Activated T-cell treated with anti-CD3 and anti-CD28 coated beads, Interleukin-2, amount 50 U/mL, for 72 hours (primary cell): ENCODE results near the gene RBFOX2. TPM values are rescaled to one million over a fixed set of nuclear protein-coding genes. Genes with fewer than 3 reads are reported as not detected.
"Not testable (repeated sequence)": the region's sequence is repeated elsewhere in the genome, so short reads cannot be mapped to it uniquely, and the experiment has no call there.

ENCODE experiments used
- ATAC-seq, 2 donors: fragments of 150-1000 bp; cut with Tn5 transposase; replicated peaks in 1 of 2; 2 replicates each; pipeline ENCODE4 v1.10.0; 2021; ENCODE audit warnings: moderate library complexity in 2 of 2, mild to moderate bottlenecking in 1 of 2
- DNase-seq, 2 donors: peaks; one replicate each; pipeline ENCODE4 v3.0.0; 2021 to 2022; ENCODE audit warnings: mixed read lengths in 1 of 2
- H3K27ac Mint-ChIP-seq: one replicate; pipeline ENCODE4 v1.8.0; 2022; ENCODE audit warnings: mild to moderate bottlenecking, moderate library complexity, mixed read lengths
- H3K27me3 Mint-ChIP-seq: one replicate; pipeline ENCODE4 v1.8.0; 2022; ENCODE audit warnings: low read depth, mixed read lengths
- H3K36me3 Mint-ChIP-seq, 2 donors: one replicate each; pipeline ENCODE4 v1.8.0; 2022; ENCODE audit warnings: mixed read lengths in 2 of 2, mild to moderate bottlenecking in 1 of 2; ENCODE audit not compliant: insufficient read depth in 2 of 2
- H3K4me1 Mint-ChIP-seq: one replicate; pipeline ENCODE4 v1.8.0; 2022; ENCODE audit warnings: low read depth, mixed read lengths
- H3K4me3 Mint-ChIP-seq, 2 donors: one replicate each; pipeline ENCODE4 v1.8.0; 2022; ENCODE audit warnings: mild to moderate bottlenecking in 2 of 2, mixed read lengths in 2 of 2, moderate library complexity in 2 of 2
- H3K9me3 Mint-ChIP-seq, 2 donors: one replicate each; pipeline ENCODE4 v1.8.0; 2022; ENCODE audit warnings: mixed read lengths in 2 of 2
- total RNA-seq, 2 donors: library from RNA; stranded (reverse); gene quantifications; one replicate each; pipeline ENCODE4 v1.2.3, GENCODE V29; 2022

Gene RBFOX2
- total RNA-seq, 2 donors from 2014 or later, result 2.3 to 4.4 TPM

DNA sequence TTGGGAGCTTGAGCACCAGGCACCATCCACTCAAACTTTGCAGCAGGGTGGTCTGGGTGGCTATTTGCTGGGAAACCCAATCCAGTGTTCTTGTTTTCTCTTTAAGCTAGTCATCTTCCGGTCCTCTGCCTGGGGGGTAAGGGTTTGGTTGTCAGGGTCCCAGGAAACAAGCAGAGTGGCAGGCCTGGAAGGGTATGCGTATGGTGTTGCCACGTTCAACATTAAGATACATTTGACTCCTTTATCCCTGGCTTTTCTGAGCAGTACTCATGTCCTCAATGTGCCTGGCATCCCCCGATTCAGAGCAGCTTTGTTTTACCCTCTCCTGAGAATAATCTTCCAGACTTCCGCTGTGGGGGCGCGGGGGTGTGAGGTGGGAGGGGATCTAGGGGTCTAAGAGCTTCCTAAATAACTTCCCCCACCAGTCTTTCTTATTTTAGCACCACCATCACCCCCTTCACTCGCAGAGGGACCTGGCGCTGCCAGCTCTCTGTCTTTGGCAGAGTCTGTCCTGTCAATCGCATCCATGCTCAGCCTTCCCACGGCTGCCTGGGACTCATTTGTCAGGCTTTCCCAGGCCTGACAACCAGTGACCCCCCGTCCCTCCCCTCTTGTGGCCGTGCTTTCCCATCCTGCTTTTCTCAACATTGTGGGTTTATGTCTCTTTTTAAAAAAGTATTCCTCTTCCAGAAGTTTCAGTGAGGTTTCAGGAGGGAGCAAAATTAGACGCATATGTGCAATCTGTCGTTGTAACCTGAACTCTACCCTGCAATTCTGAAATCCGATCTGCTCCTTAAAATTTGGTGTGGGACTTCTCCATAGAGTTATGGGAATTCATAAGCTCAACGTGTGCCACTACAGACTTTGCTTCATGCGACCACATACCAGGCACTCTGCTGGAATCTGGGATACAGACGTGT, 27.0 kb upstream of the RBFOX2 start:
- no peak overlapping the region for H3K4me3 Mint-ChIP-seq
- ATAC-seq (no peak), DNase-seq (no peak)
- H3K27ac Mint-ChIP-seq, result no peak overlapping the region
- H3K27me3 Mint-ChIP-seq, result peaks cover 7% of the 10 kb centered on the region
- H3K36me3 Mint-ChIP-seq, result no peaks in the 10 kb centered on the region
- H3K4me1 Mint-ChIP-seq, result peaks cover 14% of the 10 kb centered on the region
- H3K9me3 Mint-ChIP-seq, result peaks cover 0 to 2% of the 10 kb centered on the region in 2 donors

- not testable (repeated sequence) for H3K4me3 Mint-ChIP-seq, H3K9me3 Mint-ChIP-seq, H3K27me3 Mint-ChIP-seq, H3K36me3 Mint-ChIP-seq, ATAC-seq, DNase-seq, H3K27ac Mint-ChIP-seq
- peaks cover 14% of the 10 kb centered on the region for H3K4me1 Mint-ChIP-seq
These were observed 25.8 kb upstream of the RBFOX2 start for GRCh38 chr22:36054446-36054845.

DNA sequence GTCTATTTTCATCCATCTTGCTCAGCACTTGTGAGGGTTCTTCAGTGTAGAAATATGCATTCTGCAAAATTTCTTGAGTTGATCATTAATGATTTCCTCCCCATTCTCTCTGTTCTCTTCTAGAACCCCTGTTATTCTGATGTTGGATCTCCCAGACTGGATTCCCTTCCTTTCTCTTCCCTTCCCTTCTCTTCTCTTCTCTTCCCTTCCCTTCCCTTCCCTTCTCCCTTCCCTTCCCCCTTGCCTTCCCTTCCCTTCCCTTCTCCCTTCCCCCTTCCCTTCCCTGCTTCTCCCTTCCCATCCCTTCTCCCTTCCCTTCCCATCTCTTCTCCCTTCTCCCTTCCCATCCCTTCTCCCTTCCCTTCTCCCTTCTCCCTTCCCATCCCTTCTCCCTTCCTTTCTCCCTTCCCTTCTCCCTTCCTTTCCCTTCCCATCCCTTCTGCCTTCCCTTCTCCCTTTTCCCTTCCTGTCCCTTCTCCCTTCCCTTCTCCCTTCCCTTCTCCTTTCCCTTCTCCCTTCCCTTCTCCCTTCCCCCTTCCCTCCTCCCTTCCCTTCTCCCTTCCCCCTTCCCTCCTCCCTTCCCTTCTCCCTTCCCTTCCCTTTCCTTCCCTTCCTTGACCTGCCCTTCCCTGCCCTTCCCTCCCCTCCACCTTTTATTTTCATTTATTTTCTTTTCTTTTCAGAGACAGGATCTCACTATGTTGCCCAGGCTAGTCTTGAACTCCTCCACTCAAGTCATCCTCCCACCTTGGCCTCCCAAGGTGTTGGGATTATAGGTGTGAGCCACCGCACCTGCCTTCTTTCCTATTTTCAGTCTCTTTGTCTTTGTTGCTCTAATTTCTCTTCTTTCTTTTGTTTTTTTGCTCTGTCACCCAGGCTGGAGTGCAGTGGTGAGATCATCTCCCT, 24.9 kb upstream of the RBFOX2 start:
- no peak for DNase-seq
- peaks cover 0 to 2% of the 10 kb centered on the region in 2 donors for H3K9me3 Mint-ChIP-seq
- H3K27me3 Mint-ChIP-seq, result peaks cover 7% of the 10 kb centered on the region
- ATAC-seq, result no peak
- no peak overlapping the region for H3K4me3 Mint-ChIP-seq
- no peaks in the 10 kb centered on the region for H3K36me3 Mint-ChIP-seq
- peaks cover 14% of the 10 kb centered on the region for H3K4me1 Mint-ChIP-seq
- H3K27ac Mint-ChIP-seq, result no peak overlapping the region

- H3K9me3 Mint-ChIP-seq, result peaks cover 0 to 2% of the 10 kb centered on the region in 2 donors
- no peaks in the 10 kb centered on the region for H3K36me3 Mint-ChIP-seq
- H3K4me3 Mint-ChIP-seq, result peak overlapping the region in 1 of 2 donors; percentile 33
- ATAC-seq (peak; percentile 72 to 93), DNase-seq (peak; percentile 16 to 23)
- peaks cover 7% of the 10 kb centered on the region for H3K27me3 Mint-ChIP-seq
- H3K4me1 Mint-ChIP-seq, result peaks cover 14% of the 10 kb centered on the region
- peak overlapping the region; percentile 38 for H3K27ac Mint-ChIP-seq
These were observed 23.9 kb upstream of the RBFOX2 start for GRCh38 chr22:36052505-36052941.

GRCh38 chr22:36049678-36049997, 21.0 kb upstream of the RBFOX2 start:
- ATAC-seq (no peak), DNase-seq (no peak)
- Mint-ChIP-seq H3K36me3 (no peaks in the 10 kb centered on the region), H3K27ac (no peak overlapping the region), H3K4me1 (peaks cover 9% of the 10 kb centered on the region), H3K9me3 (no peaks in the 10 kb centered on the region), H3K4me3 (no peak overlapping the region), H3K27me3 (no peaks in the 10 kb centered on the region)

DNA sequence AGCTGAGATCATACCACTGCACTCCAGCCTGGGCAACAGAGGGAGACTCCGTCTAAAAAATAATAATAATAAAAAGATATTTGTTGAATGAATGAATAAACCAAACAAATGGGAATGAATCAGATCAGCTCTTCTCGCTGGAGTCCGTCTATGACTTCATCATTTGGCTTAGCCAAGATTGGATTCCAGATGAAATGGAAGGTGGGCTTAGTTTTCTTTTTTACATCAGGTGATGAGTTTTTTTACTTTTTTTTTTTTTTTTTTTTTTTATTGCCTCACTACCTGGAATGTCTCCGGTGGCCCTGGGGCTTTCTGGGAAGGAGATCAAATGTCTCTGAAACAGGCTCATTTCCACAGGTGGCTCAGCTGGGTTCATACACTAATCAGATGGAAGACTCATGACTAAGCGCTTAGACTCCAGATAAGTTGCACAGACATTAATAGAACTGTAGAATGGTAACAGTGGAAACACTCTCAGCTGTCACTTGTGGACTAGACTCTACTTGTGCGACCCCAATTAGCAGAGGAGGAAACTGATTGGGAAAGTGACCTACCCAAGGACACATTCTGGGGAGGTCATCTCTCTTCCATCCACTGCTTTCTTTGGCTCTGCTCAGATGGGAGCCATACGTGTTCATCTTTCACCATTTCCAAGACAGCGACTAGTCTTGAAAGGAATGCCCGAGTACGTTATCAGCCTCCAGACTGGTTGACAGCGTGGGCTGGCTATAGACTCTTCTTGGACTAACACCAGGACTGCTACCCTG, 20.5 kb upstream of the RBFOX2 start:
- no peaks in the 10 kb centered on the region for H3K27me3 Mint-ChIP-seq
- ATAC-seq (no peak), DNase-seq (no peak)
- no peak overlapping the region for H3K27ac Mint-ChIP-seq
- no peaks in the 10 kb centered on the region for H3K36me3 Mint-ChIP-seq
- H3K4me3 Mint-ChIP-seq, result no peak overlapping the region
- no peaks in the 10 kb centered on the region for H3K9me3 Mint-ChIP-seq
- peaks cover 9% of the 10 kb centered on the region for H3K4me1 Mint-ChIP-seq

DNA sequence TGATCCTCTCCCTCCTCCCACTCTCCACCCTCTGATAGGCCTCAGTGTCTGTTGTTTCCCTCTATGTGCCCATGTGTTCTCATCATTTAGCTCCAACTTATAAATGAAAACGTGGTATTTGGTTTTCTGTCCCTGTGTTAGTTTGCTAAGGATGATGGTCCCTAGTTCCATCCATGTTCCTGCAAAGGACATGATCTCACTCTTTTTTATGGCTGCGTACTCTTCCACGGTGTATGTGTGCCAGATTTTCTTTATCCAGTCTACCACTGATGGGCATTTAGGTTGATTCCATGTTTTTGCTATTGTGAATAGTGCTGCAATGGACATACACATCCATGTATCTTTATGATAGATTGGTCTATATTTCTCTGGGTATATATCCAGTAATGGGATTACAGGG, 15.9 kb upstream of the RBFOX2 start:
- H3K4me1 Mint-ChIP-seq, H3K27ac Mint-ChIP-seq, H3K4me3 Mint-ChIP-seq, H3K36me3 Mint-ChIP-seq, H3K27me3 Mint-ChIP-seq, DNase-seq, H3K9me3 Mint-ChIP-seq, ATAC-seq: not testable (repeated sequence)

DNA sequence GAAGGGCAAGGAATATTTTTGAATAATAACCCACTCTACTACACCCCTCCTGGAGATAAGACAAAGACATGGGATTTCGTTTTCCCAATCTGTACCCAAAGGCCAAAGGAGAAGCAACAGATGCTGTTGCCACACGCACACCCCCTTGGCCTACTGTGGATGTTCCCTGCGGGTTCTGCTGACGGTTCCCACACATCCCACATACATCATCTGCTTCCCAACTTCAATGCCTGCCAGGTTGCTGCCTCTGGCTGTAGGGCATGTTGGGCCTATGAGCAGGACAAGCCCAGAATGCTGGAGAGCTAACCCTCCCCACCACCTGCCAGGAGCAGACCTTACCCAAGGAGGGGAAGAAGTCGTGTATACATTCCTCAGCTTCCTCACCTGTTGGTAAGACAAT, 13.6 kb upstream of the RBFOX2 start:
- Mint-ChIP-seq H3K9me3 (no peaks in the 10 kb centered on the region), H3K4me1 (no peaks in the 10 kb centered on the region), H3K36me3 (no peaks in the 10 kb centered on the region), H3K27me3 (peaks cover 17% of the 10 kb centered on the region), H3K27ac (no peak overlapping the region), H3K4me3 (no peak overlapping the region)
- no peak for DNase-seq
- ATAC-seq, result no peak

DNA sequence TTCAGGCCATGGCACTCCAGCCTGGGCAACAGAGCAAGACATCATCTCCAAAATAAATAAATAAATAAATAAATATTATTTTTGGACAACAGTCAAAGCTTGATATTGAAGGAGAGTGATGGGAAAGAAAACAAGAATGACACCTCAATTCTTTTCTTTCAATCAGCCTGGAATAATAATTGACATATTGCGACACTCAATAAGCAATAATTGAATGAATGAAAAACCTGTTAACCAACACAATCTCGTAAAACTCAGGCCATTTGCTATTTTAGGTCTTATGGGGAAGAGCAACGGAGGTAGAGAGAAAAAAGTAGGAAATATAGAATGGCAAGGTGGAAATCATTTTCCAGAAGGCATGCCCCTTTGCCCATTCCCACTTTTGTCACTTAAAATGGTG, 10.5 kb upstream of the RBFOX2 start:
- Mint-ChIP-seq H3K4me1 (no peaks in the 10 kb centered on the region), H3K27ac (no peak overlapping the region), H3K36me3 (no peaks in the 10 kb centered on the region), H3K4me3 (no peak overlapping the region), H3K27me3 (peaks cover 30% of the 10 kb centered on the region), H3K9me3 (no peaks in the 10 kb centered on the region)
- DNase-seq, result no peak
- ATAC-seq, result no peak

GRCh38 chr22:36037102-36037758, 8.6 kb upstream of the RBFOX2 start:
- Mint-ChIP-seq H3K27ac (no peak overlapping the region), H3K9me3 (no peaks in the 10 kb centered on the region), H3K4me1 (no peaks in the 10 kb centered on the region), H3K36me3 (no peaks in the 10 kb centered on the region), H3K27me3 (peaks cover 35% of the 10 kb centered on the region), H3K4me3 (no peak overlapping the region)
- no peak for ATAC-seq
- DNase-seq, result no peak

GRCh38 chr22:36036167-36036624, 7.6 kb upstream of the RBFOX2 start:
- H3K27ac Mint-ChIP-seq, result no peak overlapping the region
- H3K27me3 Mint-ChIP-seq, result peaks cover 35% of the 10 kb centered on the region
- H3K4me3 Mint-ChIP-seq, result no peak overlapping the region
- H3K36me3 Mint-ChIP-seq, result no peaks in the 10 kb centered on the region
- H3K4me1 Mint-ChIP-seq, result no peaks in the 10 kb centered on the region
- ATAC-seq (no peak), DNase-seq (no peak)
- no peaks in the 10 kb centered on the region for H3K9me3 Mint-ChIP-seq

- H3K36me3 Mint-ChIP-seq, result peaks cover 0 to under 1% of the 10 kb centered on the region in 2 donors
- H3K4me1 Mint-ChIP-seq, result peaks cover 13% of the 10 kb centered on the region
- no peak overlapping the region for H3K27ac Mint-ChIP-seq
- ATAC-seq (no peak), DNase-seq (no peak)
- H3K27me3 Mint-ChIP-seq, result peaks cover 26% of the 10 kb centered on the region
- H3K9me3 Mint-ChIP-seq, result no peaks in the 10 kb centered on the region
- no peak overlapping the region for H3K4me3 Mint-ChIP-seq
These were observed 4.0 kb upstream of the RBFOX2 start for GRCh38 chr22:36032611-36033010.
